GM19238 (cell line): ENCODE data around the gene ARHGEF33.
A peak's percentile ranks its signal among the peaks of the same experiment; 100 is the strongest.

Experiments
- DNase-seq: peaks from one replicate; pipeline ENCODE4 v3.0.0; 2011; ENCODE audit warnings: low spot score; ENCODE audit not compliant: insufficient read length

ARHGEF33 gene

GRCh38 chr2:38959938-38960608 lies 70.4 kb downstream of the ARHGEF33 start:
- DNase-seq, result peak; percentile 56

- DNase-seq, result no peak
These were observed 71.1 kb downstream of the ARHGEF33 start for GRCh38 chr2:38960609-38961320.

GRCh38 chr2:38966006-38966405 lies 76.3 kb downstream of the ARHGEF33 start:
- no peak for DNase-seq

- no peak for DNase-seq
These were observed 77.0 kb downstream of the ARHGEF33 start for GRCh38 chr2:38966678-38967077.

- no peak for DNase-seq
These were observed 78.3 kb downstream of the ARHGEF33 start for GRCh38 chr2:38968021-38968420.

- DNase-seq, result no peak
These were observed 81.7 kb downstream of the ARHGEF33 start for GRCh38 chr2:38971377-38971776.

GRCh38 chr2:38973266-38973665 lies 83.6 kb downstream of the ARHGEF33 start:
- DNase-seq, result no peak

GRCh38 chr2:38975042-38975441 lies 85.4 kb downstream of the ARHGEF33 start:
- DNase-seq, result no peak

GRCh38 chr2:38977047-38977446 lies 87.4 kb downstream of the ARHGEF33 start:
- DNase-seq, result no peak

GRCh38 chr2:38978296-38978903 lies 88.7 kb downstream of the ARHGEF33 start:
- no peak for DNase-seq

GRCh38 chr2:38978908-38979307 lies 89.2 kb downstream of the ARHGEF33 start:
- DNase-seq, result no peak

GRCh38 chr2:38981003-38981669 lies 91.5 kb downstream of the ARHGEF33 start:
- no peak for DNase-seq

- no peak for DNase-seq
These were observed 92.1 kb downstream of the ARHGEF33 start for GRCh38 chr2:38981670-38982357.

- DNase-seq, result no peak
These were observed 92.8 kb downstream of the ARHGEF33 start for GRCh38 chr2:38982498-38982897.

- no peak for DNase-seq
These were observed 99.0 kb downstream of the ARHGEF33 start for GRCh38 chr2:38988716-38989115.

GRCh38 chr2:38991899-38992298 lies 102.2 kb downstream of the ARHGEF33 start:
- DNase-seq, result no peak

- DNase-seq, result no peak
These were observed 108.1 kb downstream of the ARHGEF33 start for GRCh38 chr2:38997781-38998180.

- no peak for DNase-seq
These were observed 110.9 kb downstream of the ARHGEF33 start for GRCh38 chr2:39000552-39000951.

GRCh38 chr2:39007875-39008504 lies 118.3 kb downstream of the ARHGEF33 start:
- DNase-seq, result no peak

GRCh38 chr2:39008665-39009064 lies 119.0 kb downstream of the ARHGEF33 start:
- no peak for DNase-seq

GRCh38 chr2:39013871-39014270 lies 124.2 kb downstream of the ARHGEF33 start:
- no peak for DNase-seq
